Endothelial cell of umbilical vein (primary cell): ENCODE measurements around the gene OR1M1. TPM values are rescaled to one million over a fixed set of nuclear protein-coding genes. Genes with fewer than 3 reads are reported as not detected.

Source experiments
- BruUV-seq: library from RNA; stranded (reverse); fragments of 400-500 nt; replicated peaks from 2 replicates; lab custom pipeline; 2021; lab: Mats Ljungman, UMichigan
- CTCF ChIA-PET: fragments of 300-600, 350-600 bp; sonication (Branson Sonifier 250); formaldehyde crosslinking; loops from one replicate; lab custom pipeline; 2021; ENCODE audit warnings: antibody characterized with exemption, inconsistent platforms; lab: Charles Lee
- POLR2A ChIA-PET: fragments of 300-600, 350-600 bp; sonication (Branson Sonifier 250); formaldehyde crosslinking; loops from one replicate; lab custom pipeline; 2021; ENCODE audit warnings: antibody characterized with exemption, inconsistent platforms; lab: Charles Lee
- DNase-seq: peaks from one replicate; pipeline ENCODE4 v3.0.0-alpha.2; 2011; ENCODE audit warnings: low read depth, low spot score
- FAIRE-seq: peaks from 2 replicates; lab custom pipeline; 2011; peaks lifted over from hg19 to GRCh38; lab: Jason Lieb, UNC
- H2AFZ ChIP-seq: 2 replicates; pipeline ENCODE4 v1.6.0; 2012; ENCODE audit warnings: low read depth, low read length, control low read depth, inconsistent platforms
- H3K27ac ChIP-seq: 2 replicates; pipeline ENCODE4 v1.5.1; 2011; ENCODE audit warnings: low read depth, mild to moderate bottlenecking, control low read depth, low read length, moderate library complexity; ENCODE audit not compliant: insufficient read depth
- H3K27me3 ChIP-seq, 2 experiments: 2 replicates each; pipeline versions ENCODE4 v1.6.0 to v1.6.1; 2011; ENCODE audit warnings: low read length in 2 of 2, mixed read lengths in 1 of 2; ENCODE audit not compliant: control insufficient read depth in 2 of 2, insufficient read depth in 2 of 2
- H3K36me3 ChIP-seq, 2 experiments: 2 replicates in 1 of 2; 3 replicates in 1 of 2; pipeline ENCODE4 v1.5.1; 2011; ENCODE audit warnings: low read length in 2 of 2, mild to moderate bottlenecking in 1 of 2, moderate library complexity in 1 of 2; ENCODE audit not compliant: control insufficient read depth in 2 of 2, insufficient read depth in 2 of 2; ENCODE audit errors: extremely low read depth in 1 of 2
- H3K4me1 ChIP-seq: 3 replicates; pipeline ENCODE4 v1.5.1; 2011; ENCODE audit warnings: mild to moderate bottlenecking, low read length; ENCODE audit not compliant: control insufficient read depth, insufficient read depth; ENCODE audit errors: extremely low read depth
- H3K4me2 ChIP-seq: 2 replicates; pipeline ENCODE4 v1.6.1; 2011; ENCODE audit warnings: low read length, control low read depth, mixed read lengths; ENCODE audit not compliant: insufficient read depth
- H3K4me3 ChIP-seq, 3 experiments: fragments of 200-600 bp in 1 of 3; sonication (generic), shearing (Covaris generic) in 1 of 3; replicated peaks in 1 of 3; 2 replicates each; pipeline ENCODE4 v1.5.1; 2011 to 2016; ENCODE audit warnings: control low read depth in 3 of 3, low read length in 3 of 3, mild to moderate bottlenecking in 2 of 3, inconsistent platforms in 1 of 3, low read depth in 1 of 3, moderate library complexity in 1 of 3; ENCODE audit not compliant: insufficient read depth in 1 of 3
- H3K79me2 ChIP-seq: 2 replicates; pipeline ENCODE4 v1.6.0; 2012; ENCODE audit warnings: low read length, inconsistent platforms; ENCODE audit not compliant: control insufficient read depth, insufficient read depth
- H3K9ac ChIP-seq: replicated peaks from 2 replicates; pipeline ENCODE3; 2011; ENCODE audit warnings: low read length, control low read depth; ENCODE audit not compliant: insufficient read depth; ENCODE audit errors: extremely low read depth
- H3K9me1 ChIP-seq: replicated peaks from 3 replicates; pipeline ENCODE4 v1.6.0; 2011; ENCODE audit warnings: mild to moderate bottlenecking, low read length; ENCODE audit not compliant: control insufficient read depth, insufficient read depth; ENCODE audit errors: extremely low read depth
- H3K9me3 ChIP-seq: replicated peaks from 2 replicates; pipeline ENCODE4 v1.5.1; 2012; ENCODE audit warnings: low read length, inconsistent platforms; ENCODE audit not compliant: control insufficient read depth, insufficient read depth
- H4K20me1 ChIP-seq: replicated peaks from 2 replicates; pipeline ENCODE3; 2011; ENCODE audit warnings: mild to moderate bottlenecking, low read length; ENCODE audit not compliant: control insufficient read depth, insufficient read depth; ENCODE audit errors: extremely low read depth
- EZH2 ChIP-seq: IDR thresholded peaks from 2 replicates; pipeline ENCODE4 v1.6.1; 2012; ENCODE audit warnings: borderline replicate concordance, low read depth, mild to moderate bottlenecking, moderate library complexity, low read length, inconsistent platforms; ENCODE audit not compliant: severe bottlenecking
- FOS ChIP-seq: IDR thresholded peaks from 2 replicates; pipeline ENCODE4 v1.6.1; 2011; ENCODE audit warnings: mild to moderate bottlenecking, low read length, moderate library complexity, borderline replicate concordance; ENCODE audit not compliant: insufficient read depth
- GATA2 ChIP-seq: IDR thresholded peaks from 2 replicates; pipeline ENCODE4 v1.7.0; 2011; ENCODE audit warnings: low read depth, mild to moderate bottlenecking, moderate library complexity, mixed read lengths, low read length; ENCODE audit not compliant: insufficient read length, insufficient read depth
- JUN ChIP-seq: IDR thresholded peaks from 2 replicates; pipeline ENCODE4 v1.6.1; 2011; ENCODE audit warnings: borderline replicate concordance, low read depth; ENCODE audit not compliant: insufficient read length, insufficient read depth
- MYC ChIP-seq: IDR thresholded peaks from one replicate; pipeline ENCODE4 v1.6.1; 2011; ENCODE audit warnings: mild to moderate bottlenecking, low read depth, low read length
- POLR2A ChIP-seq: IDR thresholded peaks from 2 replicates; pipeline ENCODE4 v1.6.1; 2012; ENCODE audit warnings: low read depth, mild to moderate bottlenecking, control low read depth, low read length
- POLR2AphosphoS5 ChIP-seq: IDR thresholded peaks from 2 replicates; pipeline ENCODE4 v1.6.1; 2012; ENCODE audit warnings: low read depth, mild to moderate bottlenecking, control low read depth, low read length, moderate library complexity; ENCODE audit not compliant: insufficient read depth
- dilution Hi-C: fragments of 300-500 bp; cut with MboI; formaldehyde crosslinking; loops from one replicate; pipeline ENCODE4 v1.15.0; 2019; ENCODE audit warnings: low sequenced_read_pairs; ENCODE audit not compliant: extremely low pct_ligation_motif_present
- intact Hi-C: fragments of 100-400 bp; cut with micrococcal nuclease; formaldehyde crosslinking; loops from one replicate; pipeline ENCODE4 v1.10.0; 2022
- polyA plus RNA-seq, 4 experiments: library from polyadenylated mRNA; depleted of rRNA in 3 of 4; stranded (reverse) in 3 of 4; unstranded in 1 of 4; fragments of >200 nt; gene quantifications; 2 replicates each; pipeline versions ENCODE4 v1.2.1 to v1.2.3, GENCODE V29; 2011 to 2012; ENCODE audit warnings: missing spikeins in 1 of 4
- total RNA-seq: library from RNA; stranded (reverse); gene quantifications from 2 replicates; pipeline ENCODE4 v1.2.3, GENCODE V29; 2021
- TF ChIP-seq, protein P1 (sequence below), 2 donors: IDR thresholded peaks; 1 replicate in 1 of 2; 2 replicates in 1 of 2; pipeline ENCODE4 v1.5.1; 2011; ENCODE audit warnings: low read length in 2 of 2, mild to moderate bottlenecking in 2 of 2, moderate library complexity in 2 of 2, control low read depth in 1 of 2, inconsistent platforms in 1 of 2, low read depth in 1 of 2; ENCODE audit not compliant: insufficient read depth in 1 of 2; ENCODE audit errors: extremely low read depth in 1 of 2
- TF ChIP-seq, protein P2 (sequence below): IDR thresholded peaks from 2 replicates; pipeline ENCODE4 v1.6.1; 2011; ENCODE audit not compliant: insufficient read depth, insufficient read length

OR1M1 gene
- total and polyA plus RNA-seq, 2 donors (not counting 3 experiments of a cell fraction or from before 2014, with no cell fraction given): not detected

GRCh38 chr19:9061879-9062278 lies 25.0 kb upstream of the OR1M1 start:
- dilution Hi-C loops (no loop called here), intact Hi-C loops (no loop called here)
- no peak overlapping the region for H2AFZ ChIP-seq
- DNase-seq: no peak
- BruUV-seq: no TSS peak
- H3K9me1 ChIP-seq: no peaks in the 10 kb centered on the region
- ChIA-PET POLR2A (no interaction called here), CTCF (interaction anchor here (0.9 kb wide), 1 partner anchor 16 kb away, joined by 4 read pairs; no protein-coding TSS in a partner anchor)
- FAIRE-seq: no peak
- no peaks in the 10 kb centered on the region for H3K79me2 ChIP-seq
- no peaks in the 10 kb centered on the region for H3K4me1 ChIP-seq
- no peaks in the 10 kb centered on the region for H3K9me3 ChIP-seq
- TF ChIP-seq, protein P1, sequence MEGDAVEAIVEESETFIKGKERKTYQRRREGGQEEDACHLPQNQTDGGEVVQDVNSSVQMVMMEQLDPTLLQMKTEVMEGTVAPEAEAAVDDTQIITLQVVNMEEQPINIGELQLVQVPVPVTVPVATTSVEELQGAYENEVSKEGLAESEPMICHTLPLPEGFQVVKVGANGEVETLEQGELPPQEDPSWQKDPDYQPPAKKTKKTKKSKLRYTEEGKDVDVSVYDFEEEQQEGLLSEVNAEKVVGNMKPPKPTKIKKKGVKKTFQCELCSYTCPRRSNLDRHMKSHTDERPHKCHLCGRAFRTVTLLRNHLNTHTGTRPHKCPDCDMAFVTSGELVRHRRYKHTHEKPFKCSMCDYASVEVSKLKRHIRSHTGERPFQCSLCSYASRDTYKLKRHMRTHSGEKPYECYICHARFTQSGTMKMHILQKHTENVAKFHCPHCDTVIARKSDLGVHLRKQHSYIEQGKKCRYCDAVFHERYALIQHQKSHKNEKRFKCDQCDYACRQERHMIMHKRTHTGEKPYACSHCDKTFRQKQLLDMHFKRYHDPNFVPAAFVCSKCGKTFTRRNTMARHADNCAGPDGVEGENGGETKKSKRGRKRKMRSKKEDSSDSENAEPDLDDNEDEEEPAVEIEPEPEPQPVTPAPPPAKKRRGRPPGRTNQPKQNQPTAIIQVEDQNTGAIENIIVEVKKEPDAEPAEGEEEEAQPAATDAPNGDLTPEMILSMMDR (IDR thresholded peaks at IDR 0.05; ENCODE audit: extremely low read depth in 1 of 2, insufficient read depth in 1 of 2, low read depth in 1 of 2, low read length in 2 of 2): no peak
- TF ChIP-seq MYC: no peak
- TF ChIP-seq POLR2AphosphoS5: no peak
- TF ChIP-seq EZH2: no peak
- no peak for TF ChIP-seq GATA2
- TF ChIP-seq FOS: no peak
- TF ChIP-seq, protein P2, sequence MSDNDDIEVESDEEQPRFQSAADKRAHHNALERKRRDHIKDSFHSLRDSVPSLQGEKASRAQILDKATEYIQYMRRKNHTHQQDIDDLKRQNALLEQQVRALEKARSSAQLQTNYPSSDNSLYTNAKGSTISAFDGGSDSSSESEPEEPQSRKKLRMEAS: no peak
- TF ChIP-seq POLR2A: no peak
- TF ChIP-seq JUN: no peak
- H3K4me3 ChIP-seq: no peak overlapping the region
- H3K9ac ChIP-seq: no peak overlapping the region
- H4K20me1 ChIP-seq: no peaks in the 10 kb centered on the region
- H3K36me3 ChIP-seq: no peaks in the 10 kb centered on the region
- no peak overlapping the region for H3K27ac ChIP-seq
- H3K27me3 ChIP-seq: no peaks in the 10 kb centered on the region
- no peak overlapping the region for H3K4me2 ChIP-seq
